HG03558 (cell line): Measurements from ENCODE around the gene RSRC1.
"Not testable (repeated sequence)": the region's sequence is repeated elsewhere in the genome, so short reads cannot be mapped to it uniquely, and the experiment has no call there.

Source experiments
- ATAC-seq: cut with Tn5 transposase; IDR thresholded peaks from one replicate; pipeline ENCODE4 v1.9.1; 2021; ENCODE audit warnings: moderate number of reproducible peaks; ENCODE audit not compliant: unreplicated experiment; ENCODE audit errors: extremely low read depth

RSRC1 gene

GRCh38 chr3:158121295-158121694 lies 11.4 kb downstream of the RSRC1 start:
- ATAC-seq: peak; percentile 76

GRCh38 chr3:158122721-158123120 lies 12.8 kb downstream of the RSRC1 start:
- not testable (repeated sequence) for ATAC-seq

- ATAC-seq: no peak
These were observed 17.6 kb downstream of the RSRC1 start for GRCh38 chr3:158127250-158128219.

- no peak for ATAC-seq
These were observed 18.9 kb downstream of the RSRC1 start for GRCh38 chr3:158128755-158129154.

- no peak for ATAC-seq
These were observed 24.5 kb downstream of the RSRC1 start for GRCh38 chr3:158134363-158134762.

GRCh38 chr3:158140396-158140795 lies 30.5 kb downstream of the RSRC1 start:
- no peak for ATAC-seq

GRCh38 chr3:158148218-158148617 lies 38.3 kb downstream of the RSRC1 start:
- no peak for ATAC-seq

GRCh38 chr3:158152186-158152585 lies 42.3 kb downstream of the RSRC1 start:
- peak; percentile 79 for ATAC-seq

GRCh38 chr3:158158969-158159368 lies 49.1 kb downstream of the RSRC1 start:
- ATAC-seq: no peak

GRCh38 chr3:158159714-158160113 lies 49.8 kb downstream of the RSRC1 start:
- ATAC-seq: no peak

GRCh38 chr3:158160958-158161357 lies 51.1 kb downstream of the RSRC1 start:
- no peak for ATAC-seq

GRCh38 chr3:158165141-158165655 lies 55.3 kb downstream of the RSRC1 start:
- no peak for ATAC-seq

- ATAC-seq: no peak
These were observed 55.8 kb downstream of the RSRC1 start for GRCh38 chr3:158165730-158166129.

GRCh38 chr3:158166223-158166622 lies 56.3 kb downstream of the RSRC1 start:
- no peak for ATAC-seq

- no peak for ATAC-seq
These were observed 58.1 kb downstream of the RSRC1 start for GRCh38 chr3:158167737-158168557.

GRCh38 chr3:158169091-158169491 lies 59.2 kb downstream of the RSRC1 start:
- no peak for ATAC-seq

- no peak for ATAC-seq
These were observed 71.2 kb downstream of the RSRC1 start for GRCh38 chr3:158181096-158181495.

- ATAC-seq: no peak
These were observed 75.8 kb downstream of the RSRC1 start for GRCh38 chr3:158185711-158186110.

- ATAC-seq: no peak
These were observed 91.1 kb downstream of the RSRC1 start for GRCh38 chr3:158200955-158201354.

- no peak for ATAC-seq
These were observed 95.4 kb downstream of the RSRC1 start for GRCh38 chr3:158205324-158205723.

GRCh38 chr3:158205994-158206393 lies 96.1 kb downstream of the RSRC1 start:
- no peak for ATAC-seq
